NCI-H2107 (cell line): ENCODE data around the gene CCT5.
"Not testable (repeated sequence)": the region's sequence is repeated elsewhere in the genome, so short reads cannot be mapped to it uniquely, and the experiment has no call there.

Source experiments
- DNase-seq: peaks from one replicate; lab custom pipeline; 2025; lab: John Stamatoyannopoulos, UW

CCT5 gene

GRCh38 chr5:10301842-10302610, 51.9 kb downstream of the CCT5 start:
- DNase-seq = no peak

- no peak for DNase-seq
Measured at GRCh38 chr5:10303201-10303600, 53.1 kb downstream of the CCT5 start.

DNA sequence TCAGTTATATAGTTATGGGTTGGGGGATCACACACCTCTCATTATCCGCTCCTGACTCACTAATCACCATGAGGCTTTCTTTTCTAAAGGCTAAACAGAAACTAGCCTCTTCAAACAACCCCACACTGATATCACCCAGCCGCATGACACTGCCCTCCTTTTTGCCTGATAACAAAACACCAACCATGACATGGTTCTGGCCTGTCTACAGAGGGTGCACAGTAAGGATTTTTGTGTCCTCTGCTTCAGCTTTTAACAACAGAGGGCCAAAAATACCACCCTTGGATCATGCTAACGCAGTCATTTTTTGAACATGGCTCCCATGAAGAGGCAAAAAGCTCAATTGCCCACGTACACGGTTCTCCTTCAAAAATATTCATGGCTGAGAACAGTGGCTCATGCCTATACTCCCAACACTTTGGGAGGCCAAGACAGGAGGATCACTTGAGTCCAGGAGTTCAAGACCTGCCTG, 53.7 kb downstream of the CCT5 start:
- no peak for DNase-seq

GRCh38 chr5:10304932-10305331, 54.9 kb downstream of the CCT5 start:
- DNase-seq = no peak

- DNase-seq = no peak
Measured at GRCh38 chr5:10306114-10306513, 56.0 kb downstream of the CCT5 start.

DNA sequence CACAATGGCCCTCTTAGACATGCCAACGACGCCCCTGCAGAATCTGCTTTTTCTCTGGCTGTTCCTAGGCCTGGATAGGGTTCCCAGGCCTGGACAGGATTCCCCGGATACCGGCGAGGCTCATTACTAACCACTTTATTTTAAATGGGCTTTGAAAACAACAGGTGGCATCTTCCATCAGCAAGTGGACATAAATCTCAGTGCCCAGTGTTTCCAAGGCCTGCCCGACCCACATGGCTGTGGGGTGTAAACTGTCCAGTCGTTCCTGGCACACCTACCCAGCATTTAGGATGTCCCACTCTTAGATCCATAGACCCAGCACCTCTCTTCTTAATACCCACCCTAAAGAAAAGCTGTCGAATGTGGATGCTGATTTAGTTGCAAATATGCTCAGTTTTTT, 56.7 kb downstream of the CCT5 start:
- DNase-seq = no peak

DNA sequence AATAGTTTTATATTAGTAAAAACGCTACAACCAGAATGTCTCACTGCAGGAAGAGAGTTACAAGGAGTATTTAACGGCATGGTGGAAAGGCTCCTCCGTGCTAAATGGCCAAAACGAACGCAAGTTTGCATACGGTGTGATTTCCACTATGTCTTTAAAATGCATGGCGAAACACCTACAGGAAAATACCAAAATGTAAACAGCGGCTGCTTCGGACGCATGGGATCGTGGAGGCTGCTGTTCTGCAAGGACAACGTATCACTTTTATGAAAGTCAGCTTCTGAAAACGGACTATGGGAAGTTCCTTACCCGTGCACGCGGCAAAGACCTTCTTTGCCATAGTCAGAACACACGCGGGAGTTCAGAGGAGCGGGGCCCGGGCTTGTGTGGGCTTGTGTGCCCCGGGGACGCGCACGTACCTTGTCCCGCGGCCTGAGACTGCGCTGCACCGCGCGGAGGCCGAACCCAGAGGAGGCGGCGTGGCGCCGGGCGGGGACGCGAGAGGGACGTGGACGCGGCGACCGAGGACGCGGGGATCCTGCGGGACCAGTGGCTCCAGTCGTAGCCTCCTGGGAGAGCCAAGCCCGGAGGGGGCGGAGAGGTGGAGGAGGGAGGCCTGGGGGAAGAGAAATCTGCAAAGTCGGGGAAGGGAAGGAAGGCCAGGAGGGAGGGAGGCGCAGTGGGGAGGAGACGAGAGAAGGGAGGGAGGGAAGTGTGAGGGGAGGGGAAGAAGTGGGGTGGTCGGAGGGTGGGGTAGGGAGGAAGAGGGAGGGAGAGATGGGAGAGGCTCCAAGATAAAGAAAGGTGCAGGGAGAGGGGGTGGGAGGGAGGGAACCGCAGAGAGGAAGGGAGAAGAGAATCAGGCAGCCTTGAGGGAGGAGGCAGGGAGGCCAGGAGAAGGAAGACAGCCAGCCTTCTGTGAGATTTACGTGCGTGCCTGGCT, 57.4 kb downstream of the CCT5 start, which contains the start of gene CMBL:
Gene CMBL (minus strand): TSS at position 697 of the 943 bp plus-strand sequence. CDS start 17,140 bp downstream, outside the sequence.
- DNase-seq = peak; percentile 58

GRCh38 chr5:10308844-10309243, 58.8 kb downstream of the CCT5 start:
- DNase-seq = no peak

- DNase-seq = no peak
Measured at GRCh38 chr5:10310066-10310779, 60.1 kb downstream of the CCT5 start.

GRCh38 chr5:10310835-10311570, 60.9 kb downstream of the CCT5 start:
- DNase-seq = not testable (repeated sequence)

DNA sequence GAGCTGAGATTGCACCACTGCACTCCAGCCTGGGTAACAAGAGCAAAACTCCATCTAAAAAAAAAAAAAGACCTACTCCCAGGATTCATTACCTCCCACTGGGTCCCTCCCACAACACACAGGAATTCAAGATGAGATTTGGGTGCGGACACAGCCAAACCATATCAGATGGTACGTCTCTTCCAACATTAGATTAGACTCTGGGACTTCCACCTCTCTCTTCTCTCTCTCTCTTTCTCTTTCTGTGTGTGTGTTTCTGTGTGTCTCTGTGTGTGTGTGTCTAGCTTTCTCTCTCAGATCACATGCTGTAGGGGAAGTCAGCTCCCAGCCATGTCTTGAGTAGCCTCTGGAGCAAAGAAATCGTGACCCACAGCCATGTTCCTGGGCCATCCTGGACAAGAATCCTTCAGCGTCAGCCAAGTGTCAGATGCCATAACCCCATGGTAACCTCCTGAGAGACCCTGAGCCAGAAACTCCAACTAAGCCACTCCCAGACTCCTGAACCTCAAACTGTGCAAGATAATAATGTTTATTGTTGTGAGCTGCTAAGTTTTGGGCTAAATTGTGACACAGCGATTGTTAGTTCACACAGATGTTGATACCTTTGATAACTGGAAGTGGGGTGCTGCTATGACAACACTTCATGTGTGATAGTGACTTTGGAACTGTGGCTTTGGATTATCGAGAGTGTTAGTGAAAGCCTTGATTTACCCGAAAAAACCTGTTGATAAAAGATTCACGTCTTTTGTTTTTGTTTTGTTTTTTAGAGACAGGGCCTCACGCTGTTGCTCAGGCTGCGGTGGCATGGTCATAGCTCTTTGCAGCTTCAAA, 61.7 kb downstream of the CCT5 start:
- DNase-seq = no peak

GRCh38 chr5:10315201-10315600, 65.1 kb downstream of the CCT5 start:
- DNase-seq = no peak
